GM21515 (cell line): ENCODE data around the gene COMMD4.
"Not testable (repeated sequence)": the region's sequence is repeated elsewhere in the genome, so short reads cannot be mapped to it uniquely, and the experiment has no call there.

Experiments used
- ATAC-seq: cut with Tn5 transposase; IDR thresholded peaks from one replicate; pipeline ENCODE4 v1.9.1; 2021; ENCODE audit not compliant: unreplicated experiment

The COMMD4 gene

DNA sequence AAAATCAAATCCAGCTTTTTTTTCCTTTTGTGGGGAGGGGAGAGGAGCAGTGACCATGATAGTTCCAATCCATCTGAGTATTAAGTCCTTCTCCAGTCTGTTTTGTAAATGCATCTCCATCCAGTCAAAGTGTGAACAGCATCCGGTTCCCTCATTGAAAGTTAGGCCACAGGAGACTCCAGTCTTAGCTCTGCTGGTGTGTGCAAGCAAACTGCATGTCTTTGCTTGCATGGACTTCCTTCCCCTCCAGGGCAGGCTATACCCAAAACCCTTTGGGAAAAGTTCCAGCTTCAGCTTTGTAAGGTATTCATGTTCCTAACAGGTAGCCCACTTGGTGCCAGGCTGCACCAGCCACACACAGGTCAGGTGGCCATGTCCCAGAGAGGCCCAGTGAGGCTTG, 35.6 kb downstream of the COMMD4 start:
- ATAC-seq: no peak

DNA sequence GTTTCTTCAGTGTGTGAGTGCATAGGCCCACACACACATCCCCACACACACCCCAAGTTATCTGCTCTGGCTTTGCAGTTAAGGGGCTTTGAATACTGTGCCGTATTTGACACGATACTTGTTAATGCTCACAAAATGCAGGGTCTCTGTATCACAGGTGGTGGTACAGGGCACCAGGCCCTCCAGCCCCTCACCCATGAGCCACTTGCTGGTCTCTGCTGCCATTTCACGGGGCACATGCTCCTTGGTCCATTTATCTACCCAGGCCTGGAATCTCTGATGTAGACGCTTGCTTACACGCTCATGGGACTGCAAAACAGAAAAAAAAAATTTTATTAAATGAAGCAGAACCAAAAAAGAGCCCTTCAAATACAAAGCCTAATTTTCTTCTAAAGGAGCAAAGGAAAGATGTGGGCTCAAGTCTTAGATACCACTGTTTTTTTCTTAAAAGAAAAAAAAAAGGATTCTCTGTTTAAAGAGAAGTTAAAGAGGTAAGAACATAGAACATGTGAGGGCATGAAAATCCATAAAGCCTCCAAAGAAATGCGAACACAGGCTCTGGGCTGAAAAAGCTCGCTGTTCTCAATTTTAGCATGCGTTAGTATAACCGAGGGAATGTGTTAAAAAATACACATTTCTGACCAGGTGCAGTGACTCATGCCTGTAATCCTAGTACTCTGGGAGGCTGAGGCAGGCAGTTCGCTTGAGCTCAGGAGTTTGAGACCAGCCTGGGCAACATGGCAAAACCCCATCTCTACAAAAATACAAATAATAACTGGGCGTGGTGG, 36.2 kb downstream of the COMMD4 start:
- ATAC-seq: no peak

DNA sequence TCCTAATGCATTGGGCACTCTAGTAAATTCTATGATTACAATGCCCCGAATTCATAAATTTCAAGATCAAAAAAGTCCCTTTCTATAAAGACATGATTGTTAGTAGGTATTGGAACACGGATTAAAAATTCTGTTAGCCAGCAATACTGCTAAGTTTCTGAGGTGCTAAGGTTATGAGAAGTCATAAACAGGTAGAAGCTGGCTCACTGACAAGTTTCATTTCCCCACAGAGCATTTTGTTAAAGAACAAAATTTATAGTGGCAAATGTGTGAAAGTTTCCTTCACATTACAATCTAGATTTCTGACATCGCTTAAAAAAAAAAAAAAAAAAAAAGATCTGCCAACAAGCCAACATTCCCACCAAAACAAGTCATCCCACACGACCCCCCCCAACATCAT, 44.9 kb downstream of the COMMD4 start:
- ATAC-seq: no peak

GRCh38 chr15:75383986-75384385, 48.1 kb downstream of the COMMD4 start:
- ATAC-seq: not testable (repeated sequence)
